Activated gamma-delta T cell treated with Interleukin-2 at 50 U/mL for 16 hours (primary cell): ENCODE measurements around the gene MEI1.

ENCODE experiments used
- DNase-seq: peaks from one replicate; pipeline ENCODE4 v3.0.0-alpha.2; 2020

Gene MEI1

DNA sequence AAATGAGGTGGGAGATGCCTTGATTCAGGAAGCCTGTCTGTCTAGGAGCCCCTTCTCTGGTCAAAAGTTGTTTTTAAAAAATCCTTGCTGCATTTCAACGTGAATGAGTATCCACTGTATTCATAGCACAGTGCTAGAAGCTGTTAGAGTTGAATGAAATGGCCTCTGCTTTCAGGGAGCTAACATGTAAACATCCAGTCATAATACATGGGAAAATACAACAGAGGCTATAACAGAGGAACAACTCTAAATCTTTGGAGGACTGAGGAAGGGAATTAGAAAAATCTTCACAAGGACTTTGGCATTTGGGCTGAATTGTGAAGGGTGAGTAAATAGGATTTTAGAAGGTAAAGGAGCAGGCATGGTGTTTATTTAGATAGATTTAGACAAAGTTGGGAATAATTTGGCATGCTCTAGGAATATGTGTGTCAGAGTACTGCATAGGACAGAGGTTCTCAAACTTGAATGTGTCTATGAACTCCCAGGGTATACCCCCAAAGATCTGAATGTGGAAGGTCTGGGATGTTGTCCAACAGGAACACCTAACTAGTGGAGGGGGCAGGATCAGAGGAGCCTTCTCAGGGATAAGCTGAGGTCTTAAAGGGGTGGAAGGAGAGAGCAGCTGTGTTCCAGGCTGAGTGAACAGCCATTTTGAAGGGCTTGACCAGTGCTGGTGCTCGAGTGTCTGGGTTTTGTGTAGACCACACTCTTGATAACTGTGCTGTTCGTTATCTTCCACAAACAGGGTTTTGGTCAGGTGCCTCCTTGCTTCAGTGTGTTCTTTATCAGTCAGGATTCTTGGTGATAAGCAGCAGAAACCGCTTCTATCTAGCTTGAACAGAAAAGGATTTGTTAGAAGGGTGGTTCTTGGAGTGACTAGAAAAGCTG lies 146.3 kb downstream of the MEI1 start:
- no peak for DNase-seq

DNA sequence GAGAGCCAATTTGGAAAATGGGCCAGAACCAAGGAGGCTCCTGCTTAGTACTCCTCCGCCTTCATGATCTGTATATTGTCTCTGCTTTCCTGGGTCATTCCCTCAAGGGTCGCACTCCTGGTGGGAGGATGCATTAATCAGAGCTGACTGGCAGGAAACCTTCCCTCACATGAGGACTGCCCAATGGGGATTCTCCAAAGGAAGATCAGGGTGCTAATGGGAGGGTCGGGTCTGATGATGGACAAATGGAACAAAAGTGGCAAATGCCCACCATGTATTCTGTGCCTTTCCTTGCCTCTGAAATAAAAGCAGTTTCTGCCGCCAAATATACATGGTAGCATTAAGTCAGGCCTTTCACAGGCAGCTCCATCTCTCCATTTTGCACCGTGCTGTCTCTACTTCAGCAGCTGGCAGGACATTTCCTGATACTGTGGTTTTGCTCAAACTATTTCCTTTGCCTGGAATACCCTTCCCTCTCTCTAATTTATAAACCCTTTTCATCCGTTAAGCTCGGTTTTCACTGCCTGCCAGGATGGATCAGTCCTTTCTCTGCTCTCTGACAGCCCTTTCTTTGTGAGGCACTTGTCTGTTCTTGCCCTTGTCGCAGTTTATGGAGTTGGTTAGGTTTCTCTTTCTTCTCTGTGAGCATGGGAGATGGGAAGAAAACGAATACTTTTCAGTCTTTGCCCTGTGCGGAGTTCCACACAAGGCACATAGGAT lies 147.1 kb downstream of the MEI1 start:
- DNase-seq, result no peak

DNA sequence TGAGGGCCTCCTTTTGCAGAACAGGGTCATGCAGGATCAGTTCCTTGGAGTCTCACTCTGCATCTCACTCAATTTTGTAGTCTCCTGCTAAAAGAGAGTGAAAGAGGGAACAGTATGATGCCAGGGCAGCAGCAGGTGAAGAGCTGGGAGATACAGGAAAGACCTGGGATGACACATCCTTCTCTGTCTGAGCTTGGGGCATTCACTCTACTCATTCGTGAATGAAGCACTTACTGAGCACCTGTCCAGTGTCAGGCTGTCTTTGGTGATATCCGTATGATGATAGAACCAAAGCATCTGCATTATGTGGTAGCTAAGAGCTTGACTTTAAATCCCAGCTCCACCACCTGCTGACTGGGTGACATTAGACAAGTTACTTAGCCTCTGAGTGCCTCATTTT lies 148.0 kb downstream of the MEI1 start:
- DNase-seq, result no peak

- DNase-seq, result no peak
Measured at GRCh38 chr22:41848468-41848867, 149.2 kb downstream of the MEI1 start.
